D721Med (cell line): ENCODE data around the gene DDX20.

Experiments used
- DNase-seq: peaks from one replicate; pipeline ENCODE4 v3.0.0; 2011; ENCODE audit warnings: low spot score; ENCODE audit not compliant: insufficient read length
- FAIRE-seq: peaks from 2 replicates; lab custom pipeline; 2011; peaks lifted over from hg19 to GRCh38; lab: Jason Lieb, UNC
- TF ChIP-seq, protein P1 (sequence below): IDR thresholded peaks from 2 replicates; pipeline ENCODE4 v1.5.1; 2012; ENCODE audit warnings: mild to moderate bottlenecking, control low read depth; ENCODE audit not compliant: insufficient read depth; ENCODE audit errors: missing control alignments

DDX20 gene

DNA sequence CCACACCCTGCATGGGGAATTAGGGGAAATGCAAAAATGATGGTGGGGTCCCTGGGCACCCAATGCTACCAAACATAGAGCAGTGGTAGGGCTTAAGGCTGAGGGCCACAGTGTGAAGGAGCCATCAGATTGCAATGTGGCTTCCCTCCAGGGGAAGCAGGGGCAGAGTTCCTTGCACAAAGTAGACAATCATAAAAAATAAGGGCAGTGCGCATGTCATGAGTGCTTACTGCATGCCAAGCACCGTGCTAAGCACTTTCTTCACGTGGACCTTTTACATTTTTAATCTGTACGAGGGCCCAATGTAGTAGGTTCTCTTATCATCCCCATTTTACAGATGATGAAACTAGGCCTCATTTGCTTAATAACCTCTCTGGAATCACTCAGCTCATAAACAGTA, 56.6 kb downstream of the DDX20 start:
- no peak for DNase-seq
- no peak for FAIRE-seq
- TF ChIP-seq, protein P1, sequence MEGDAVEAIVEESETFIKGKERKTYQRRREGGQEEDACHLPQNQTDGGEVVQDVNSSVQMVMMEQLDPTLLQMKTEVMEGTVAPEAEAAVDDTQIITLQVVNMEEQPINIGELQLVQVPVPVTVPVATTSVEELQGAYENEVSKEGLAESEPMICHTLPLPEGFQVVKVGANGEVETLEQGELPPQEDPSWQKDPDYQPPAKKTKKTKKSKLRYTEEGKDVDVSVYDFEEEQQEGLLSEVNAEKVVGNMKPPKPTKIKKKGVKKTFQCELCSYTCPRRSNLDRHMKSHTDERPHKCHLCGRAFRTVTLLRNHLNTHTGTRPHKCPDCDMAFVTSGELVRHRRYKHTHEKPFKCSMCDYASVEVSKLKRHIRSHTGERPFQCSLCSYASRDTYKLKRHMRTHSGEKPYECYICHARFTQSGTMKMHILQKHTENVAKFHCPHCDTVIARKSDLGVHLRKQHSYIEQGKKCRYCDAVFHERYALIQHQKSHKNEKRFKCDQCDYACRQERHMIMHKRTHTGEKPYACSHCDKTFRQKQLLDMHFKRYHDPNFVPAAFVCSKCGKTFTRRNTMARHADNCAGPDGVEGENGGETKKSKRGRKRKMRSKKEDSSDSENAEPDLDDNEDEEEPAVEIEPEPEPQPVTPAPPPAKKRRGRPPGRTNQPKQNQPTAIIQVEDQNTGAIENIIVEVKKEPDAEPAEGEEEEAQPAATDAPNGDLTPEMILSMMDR: no peak

DNA sequence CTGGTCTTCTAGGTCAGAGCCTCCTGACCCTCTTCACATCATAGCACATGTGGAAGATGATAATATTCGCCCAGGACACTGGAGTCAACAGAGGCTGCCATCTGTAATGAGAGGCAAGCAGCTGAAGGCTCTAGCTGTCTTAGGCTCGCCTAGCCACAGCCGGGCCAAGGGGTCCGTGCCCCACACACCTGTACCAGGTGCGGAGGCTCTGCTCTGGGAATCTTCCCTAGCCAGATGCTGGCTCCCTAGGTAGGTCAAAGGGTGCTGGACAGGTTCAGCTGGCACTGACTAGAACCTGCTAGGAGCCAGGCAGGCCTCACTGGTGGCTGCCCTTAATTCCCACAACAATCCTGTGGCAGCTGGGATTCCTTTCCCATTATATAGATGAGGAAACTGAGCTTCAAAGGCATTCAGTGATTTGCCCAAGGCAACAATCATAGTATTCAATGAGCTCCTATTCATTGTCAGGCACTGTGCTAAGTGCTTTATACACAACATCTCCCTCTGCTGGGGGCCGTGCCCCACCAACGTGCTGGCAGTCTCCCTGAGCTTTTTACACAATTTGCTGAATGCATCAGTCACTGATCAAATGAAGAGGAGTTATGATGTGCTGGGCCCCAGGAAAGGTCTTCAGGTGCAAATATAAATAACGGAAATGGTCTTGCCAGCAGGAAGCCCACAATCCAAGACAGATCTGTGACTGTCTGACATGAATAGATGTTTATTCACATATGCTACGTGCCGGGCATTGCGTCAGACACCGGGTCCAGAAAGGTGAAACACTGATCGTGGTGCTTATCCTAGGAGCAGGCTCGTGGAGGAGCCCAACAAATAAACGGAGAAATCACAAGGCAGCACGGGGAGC, 58.0 kb downstream of the DDX20 start:
- TF ChIP-seq, protein P1: peak; percentile 32
- DNase-seq (no peak), FAIRE-seq (no peak)

DNA sequence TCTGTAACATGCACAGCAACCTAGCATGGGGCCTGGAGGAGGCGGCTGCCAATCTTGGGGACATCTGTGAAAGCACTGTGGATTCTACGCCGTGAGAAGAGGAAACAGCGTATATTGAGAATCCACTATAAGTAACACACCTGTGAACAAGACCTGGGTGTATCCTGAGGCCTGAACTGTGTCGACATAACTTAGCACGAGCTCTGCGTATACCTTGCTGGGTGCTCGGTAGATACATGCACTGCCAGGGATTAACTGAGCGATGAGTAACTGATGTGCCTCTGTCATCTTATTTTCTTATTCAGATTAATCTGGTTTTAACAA, 58.6 kb downstream of the DDX20 start:
- DNase-seq (no peak), FAIRE-seq (no peak)
- TF ChIP-seq, protein P1: no peak

DNA sequence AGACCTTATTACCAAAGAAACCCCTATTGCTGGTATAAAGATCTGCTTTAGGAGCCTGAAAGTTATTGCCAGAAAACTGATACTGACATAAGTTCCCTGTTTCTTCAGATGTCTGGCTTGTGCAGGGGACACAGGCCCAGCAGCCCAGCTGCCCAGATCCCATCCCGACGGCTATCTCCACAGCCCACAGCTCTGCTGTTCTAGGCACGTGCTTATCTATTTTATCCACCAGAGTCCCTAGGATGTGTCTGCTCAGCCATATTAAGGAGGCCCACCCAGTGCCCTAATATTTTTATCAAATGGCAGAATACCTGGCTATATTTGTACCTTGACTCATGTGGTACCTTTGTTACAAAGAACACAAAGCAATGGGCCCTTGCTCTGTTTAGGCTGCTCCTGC, 58.9 kb downstream of the DDX20 start:
- TF ChIP-seq, protein P1: no peak
- FAIRE-seq: no peak
- DNase-seq: no peak
